SU-DHL-6 (cell line): ENCODE data around the gene LIFR.

Experiments
- CTCF ChIP-seq: fragments of 200-600 bp; sonication (generic); IDR thresholded peaks from one replicate; pipeline ENCODE4 v1.5.1; 2017; ENCODE audit warnings: antibody characterized with exemption, mild to moderate bottlenecking, low read length, moderate library complexity; ENCODE audit not compliant: insufficient read depth, poor library complexity, severe bottlenecking
- EZH2phosphoT487 ChIP-seq: fragments of 200-600 bp; sonication (generic), shearing (Covaris generic); conservative IDR thresholded peaks from 2 replicates; pipeline ENCODE4 v1.6.1; 2018; ENCODE audit warnings: mild to moderate bottlenecking, antibody characterized with exemption, low read length, moderate library complexity, mixed read lengths

GRCh38 chr5:38463634-38464521, 92.6 kb downstream of the LIFR start:
- TF ChIP-seq CTCF (no peak), EZH2phosphoT487 (no peak)
